ENCODE data around the gene SMCR8.

Gene SMCR8

DNA sequence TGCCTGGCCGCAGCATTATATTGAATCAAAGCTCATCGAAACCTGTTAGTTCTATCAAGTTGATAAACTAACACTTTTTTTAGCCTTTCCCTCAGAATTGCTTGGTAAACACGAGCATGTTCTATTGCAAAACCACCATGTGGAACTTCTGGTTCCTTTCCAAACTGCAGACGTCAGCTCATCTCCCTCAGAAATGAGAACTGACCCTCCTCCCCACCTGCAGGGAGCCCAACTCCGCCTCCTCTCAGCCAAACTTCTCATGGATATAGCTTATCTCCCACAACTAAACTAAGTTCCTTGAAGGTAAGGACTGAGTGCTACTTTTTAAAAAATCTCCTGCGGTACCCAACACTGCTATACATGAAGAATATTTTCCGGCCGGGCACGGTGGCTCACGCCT, 41.5 kb downstream of the SMCR8 start:
- TF ChIP-seq, protein P1, sequence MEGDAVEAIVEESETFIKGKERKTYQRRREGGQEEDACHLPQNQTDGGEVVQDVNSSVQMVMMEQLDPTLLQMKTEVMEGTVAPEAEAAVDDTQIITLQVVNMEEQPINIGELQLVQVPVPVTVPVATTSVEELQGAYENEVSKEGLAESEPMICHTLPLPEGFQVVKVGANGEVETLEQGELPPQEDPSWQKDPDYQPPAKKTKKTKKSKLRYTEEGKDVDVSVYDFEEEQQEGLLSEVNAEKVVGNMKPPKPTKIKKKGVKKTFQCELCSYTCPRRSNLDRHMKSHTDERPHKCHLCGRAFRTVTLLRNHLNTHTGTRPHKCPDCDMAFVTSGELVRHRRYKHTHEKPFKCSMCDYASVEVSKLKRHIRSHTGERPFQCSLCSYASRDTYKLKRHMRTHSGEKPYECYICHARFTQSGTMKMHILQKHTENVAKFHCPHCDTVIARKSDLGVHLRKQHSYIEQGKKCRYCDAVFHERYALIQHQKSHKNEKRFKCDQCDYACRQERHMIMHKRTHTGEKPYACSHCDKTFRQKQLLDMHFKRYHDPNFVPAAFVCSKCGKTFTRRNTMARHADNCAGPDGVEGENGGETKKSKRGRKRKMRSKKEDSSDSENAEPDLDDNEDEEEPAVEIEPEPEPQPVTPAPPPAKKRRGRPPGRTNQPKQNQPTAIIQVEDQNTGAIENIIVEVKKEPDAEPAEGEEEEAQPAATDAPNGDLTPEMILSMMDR (IDR thresholded peaks at IDR 0.05): no peak
- no peak for DNase-seq (ENCODE audit: low spot score)
- no peak overlapping the region for H3K4me3 ChIP-seq
- H3K27ac ChIP-seq: peak overlapping the region in 1 of 2 donors; percentile 62

DNA sequence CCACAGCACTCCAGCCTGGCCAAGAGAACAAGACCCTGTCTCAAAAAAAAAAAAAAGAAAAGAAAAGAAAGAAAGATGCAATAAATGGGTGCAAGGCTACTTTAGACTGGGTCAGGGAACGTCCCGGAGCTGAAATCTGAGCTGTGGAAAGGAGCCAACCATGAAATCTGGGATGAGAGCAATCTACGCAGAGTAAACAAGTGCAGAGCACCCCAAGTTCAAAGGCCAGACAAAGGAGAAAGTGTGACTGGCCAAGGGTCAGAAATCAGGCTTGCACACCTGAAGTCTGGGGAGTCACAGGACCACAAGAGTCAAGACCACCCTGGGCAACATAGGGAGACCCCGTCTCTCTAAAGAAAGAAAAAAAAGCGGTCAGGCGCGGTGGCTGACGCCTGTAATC, 45.4 kb downstream of the SMCR8 start:
- DNase-seq (ENCODE audit: low spot score): no peak
- TF ChIP-seq, protein P1 (IDR thresholded peaks at IDR 0.05): no peak
- Histone ChIP-seq H3K27ac (no peak overlapping the region), H3K4me3 (no peak overlapping the region)

DNA sequence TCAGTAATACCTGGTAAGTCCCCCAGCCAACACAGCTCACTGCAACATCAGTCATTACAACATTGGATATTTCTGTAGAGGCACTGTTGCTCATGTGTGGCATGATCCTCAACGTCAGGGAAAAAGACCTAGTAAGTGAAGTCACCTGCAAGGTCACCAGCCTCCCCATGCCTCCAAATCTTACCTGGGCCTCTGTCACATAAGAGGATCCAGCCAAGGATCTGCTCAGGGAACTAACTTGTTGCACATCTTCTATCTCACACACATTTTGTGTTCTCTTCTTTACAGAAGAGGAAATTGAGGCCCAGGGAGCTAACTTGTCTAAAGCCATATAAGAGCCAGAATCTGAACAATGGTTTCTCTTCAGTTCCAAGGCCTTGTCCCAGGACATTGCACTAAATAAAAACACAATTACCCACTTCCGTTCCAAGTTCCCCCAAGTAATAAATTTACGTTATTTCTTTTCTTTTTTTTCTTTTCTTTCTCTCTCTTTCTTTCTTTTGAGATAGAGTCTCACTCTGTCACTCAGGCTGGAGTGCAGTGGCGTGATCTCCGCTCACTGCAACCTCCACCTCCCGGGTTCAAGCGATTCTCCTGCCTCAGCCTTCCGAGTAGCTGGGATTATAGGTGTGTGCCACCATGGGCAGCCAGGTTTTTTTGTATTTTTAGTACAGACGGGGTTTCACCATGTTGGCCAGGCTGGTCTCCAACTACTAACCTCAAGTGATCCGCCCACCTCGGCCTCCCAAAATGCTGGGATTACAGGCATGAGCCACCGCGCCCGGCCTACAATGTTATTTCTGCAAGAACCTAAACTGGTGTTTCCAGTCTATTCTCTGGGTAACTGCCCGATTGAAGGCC, 47.0 kb downstream of the SMCR8 start:
- TF ChIP-seq, protein P1 (IDR thresholded peaks at IDR 0.05): no peak
- DNase-seq (ENCODE audit: low spot score): no peak
- peak overlapping the region; percentile 97 for H3K4me3 ChIP-seq
- H3K27ac ChIP-seq: peak overlapping the region; percentile 40 to 87

DNA sequence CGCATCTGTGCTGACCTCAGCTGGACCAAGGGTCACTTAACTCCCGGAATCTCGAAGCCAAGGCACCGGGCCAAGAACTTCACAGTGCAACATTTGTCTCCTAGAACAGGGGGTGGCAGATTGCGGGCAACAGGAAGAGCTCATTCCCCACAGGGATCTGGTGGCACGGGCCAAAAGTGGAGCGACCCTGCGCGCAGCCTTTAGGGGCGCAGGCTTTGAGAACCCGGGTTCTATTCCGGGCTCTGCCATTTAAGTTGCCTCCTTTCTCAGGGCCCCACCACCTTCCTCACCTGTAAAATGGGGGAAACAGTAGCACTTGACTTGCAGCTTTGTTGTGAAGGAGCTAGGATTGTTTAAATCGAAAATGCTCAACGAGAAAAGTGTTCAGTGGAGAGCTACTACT, 47.6 kb downstream of the SMCR8 start:
- peak overlapping the region; percentile 40 to 87 for H3K27ac ChIP-seq
- TF ChIP-seq, protein P1 (IDR thresholded peaks at IDR 0.05): no peak
- no peak for DNase-seq (ENCODE audit: low spot score)
- peak overlapping the region; percentile 97 for H3K4me3 ChIP-seq

DNA sequence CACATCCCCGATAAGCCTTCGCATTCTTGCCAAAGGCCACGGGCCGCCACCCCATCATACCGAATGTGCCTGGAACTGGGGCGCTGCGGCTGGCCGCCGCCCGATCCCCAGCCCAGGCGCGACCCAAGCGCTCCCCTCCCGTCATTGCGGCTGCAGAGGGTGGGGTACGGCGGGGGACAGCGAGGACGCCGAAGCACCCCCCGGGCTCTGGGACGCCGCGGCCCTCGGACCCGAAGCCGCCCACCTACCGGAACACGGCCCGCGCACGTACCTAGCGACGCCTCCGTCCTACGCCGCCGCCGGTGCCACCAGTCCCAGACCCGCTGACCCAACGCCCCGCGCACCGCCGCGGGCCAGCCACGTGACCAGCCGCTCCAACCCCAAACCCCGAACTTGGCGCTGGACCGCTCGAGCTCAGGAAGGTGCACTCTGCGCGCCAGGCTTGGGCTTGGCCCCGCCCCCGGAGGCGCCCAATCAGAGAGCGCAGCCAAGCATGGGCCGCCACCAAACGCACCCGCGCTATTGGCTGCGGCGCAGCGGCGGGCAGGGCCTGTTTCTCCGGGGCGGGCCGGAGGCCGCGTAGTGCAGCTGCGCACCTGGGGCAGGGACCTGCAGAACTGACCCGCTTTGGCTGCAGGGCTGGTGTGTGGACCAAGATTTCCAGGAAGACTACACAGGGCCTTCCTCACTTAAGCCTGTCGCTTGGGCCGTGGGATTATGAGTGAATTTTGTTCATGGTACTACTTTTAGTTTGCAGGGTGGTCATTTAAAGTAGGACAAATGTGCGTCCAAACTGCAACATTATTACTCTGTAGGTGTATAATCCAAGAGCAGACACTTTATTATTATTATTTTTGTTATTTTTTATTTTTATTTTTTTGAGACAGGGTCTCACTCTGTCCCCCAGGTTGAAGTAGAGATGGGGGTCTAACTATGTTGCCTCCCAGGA, 48.3 kb downstream of the SMCR8 start, which contains the start of gene SHMT1:
Gene SHMT1 (minus strand): TSS at position 450 of the 949 bp plus-strand sequence. CDS start 7,569 bp downstream, outside the sequence.
- DNase-seq (ENCODE audit: low spot score): peak; percentile 95
- H3K27ac ChIP-seq: peak within 1 kb of the TSS; percentile 40 to 87
- TF ChIP-seq, protein P1 (IDR thresholded peaks at IDR 0.05): no peak

DNA sequence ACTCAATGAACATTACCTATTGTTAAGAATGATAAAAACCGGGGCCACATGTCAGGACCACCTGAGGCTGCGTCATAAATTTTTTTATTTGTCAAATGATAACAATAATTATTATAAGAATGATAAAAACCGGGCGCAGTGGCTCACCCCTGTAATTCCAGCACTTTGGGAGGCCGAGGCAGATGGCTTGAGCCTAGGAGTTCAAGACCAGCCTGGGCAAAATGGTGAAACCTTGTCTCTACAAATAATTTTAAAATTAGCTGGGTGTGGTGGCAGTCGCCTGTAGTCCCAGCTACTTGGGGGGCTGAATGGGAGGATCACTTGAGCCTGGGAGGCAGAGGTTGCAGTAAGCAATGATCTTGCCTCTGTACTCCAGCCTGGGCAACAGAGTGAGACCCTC, 49.1 kb downstream of the SMCR8 start:
- DNase-seq (ENCODE audit: low spot score): no peak

More for the DNA sequence above, 48.3 kb downstream of the SMCR8 start, which contains the start of gene SHMT1:
- H3K4me3 ChIP-seq: peak within 1 kb of the TSS; percentile 97

More for the DNA sequence above, 49.1 kb downstream of the SMCR8 start:
- no peak overlapping the region for H3K4me3 ChIP-seq
- H3K27ac ChIP-seq: no peak overlapping the region
- TF ChIP-seq, protein P1 (IDR thresholded peaks at IDR 0.05): no peak

Measured in coronary artery (tissue), 2 donors.